Measurements from ENCODE around the gene ISCA2.
A peak's percentile ranks its signal among the peaks of the same experiment; 100 is the strongest.
"Not testable (repeated sequence)": the region's sequence is repeated elsewhere in the genome, so short reads cannot be mapped to it uniquely, and the experiment has no call there.

ISCA2 gene, protein sequence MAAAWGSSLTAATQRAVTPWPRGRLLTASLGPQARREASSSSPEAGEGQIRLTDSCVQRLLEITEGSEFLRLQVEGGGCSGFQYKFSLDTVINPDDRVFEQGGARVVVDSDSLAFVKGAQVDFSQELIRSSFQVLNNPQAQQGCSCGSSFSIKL

GRCh38 chr14:74493343-74494261 is at the start of gene ISCA2:
Gene ISCA2, plus strand, starts transcription at chr14:74493765. Its CDS starts 10 bp downstream, at chr14:74493775.
- peak; percentile 100 for DNase-seq (ENCODE audit: low read depth)

GRCh38 chr14:74444866-74445265 is 48.7 kb upstream of the ISCA2 start:
- no peak for DNase-seq (ENCODE audit: low read depth)

DNA sequence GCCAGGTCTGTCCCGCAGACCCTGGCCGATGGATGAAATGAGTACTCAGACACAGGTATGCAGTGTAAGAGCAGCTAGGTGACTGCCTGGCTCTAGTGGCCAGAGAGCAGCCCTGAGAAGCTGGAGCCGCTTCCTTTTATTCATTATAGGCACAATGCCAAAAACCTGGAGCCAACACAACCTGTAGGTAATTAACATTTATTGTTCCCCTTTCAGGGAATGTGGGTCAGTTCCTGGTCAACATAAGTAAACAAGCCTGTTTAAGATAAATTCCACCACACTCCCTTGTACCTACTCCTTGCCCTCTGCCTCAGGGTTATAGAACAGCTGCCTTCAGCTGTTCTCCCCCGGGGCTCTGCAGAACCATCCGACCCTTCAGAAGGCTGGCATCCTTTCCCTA is 39.2 kb upstream of the ISCA2 start:
- not testable (repeated sequence) for DNase-seq (ENCODE audit: low read depth)

GRCh38 chr14:74456684-74457564 is 36.6 kb upstream of the ISCA2 start:
- DNase-seq (ENCODE audit: low read depth), result no peak

GRCh38 chr14:74457565-74457895 is 36.0 kb upstream of the ISCA2 start:
- DNase-seq (ENCODE audit: low read depth), result no peak

- no peak for DNase-seq (ENCODE audit: low read depth)
Observed at GRCh38 chr14:74459289-74459946, 34.1 kb upstream of the ISCA2 start.

GRCh38 chr14:74459976-74460375 is 33.6 kb upstream of the ISCA2 start:
- DNase-seq (ENCODE audit: low read depth), result no peak

DNA sequence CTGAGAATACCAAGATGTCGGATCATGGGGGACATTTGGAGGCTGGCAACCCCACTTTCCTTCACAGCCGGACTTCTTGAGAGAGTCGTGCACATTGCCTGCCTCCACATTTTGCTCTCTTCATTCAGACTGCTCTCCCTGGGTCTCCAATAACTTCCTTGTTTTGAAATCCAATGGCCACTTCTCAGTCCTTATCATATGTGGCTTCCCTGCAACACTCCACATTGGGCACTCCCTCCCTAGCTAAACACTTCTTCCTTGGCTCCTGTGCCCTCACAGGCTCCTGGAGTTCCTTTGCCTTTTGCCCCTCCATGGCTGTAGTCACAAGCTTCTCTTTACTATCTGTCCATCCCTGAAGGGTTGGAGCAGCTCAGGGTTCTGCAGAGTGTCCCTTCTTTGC is 30.6 kb upstream of the ISCA2 start:
- DNase-seq (ENCODE audit: low read depth), result no peak

GRCh38 chr14:74463697-74464096 is 29.9 kb upstream of the ISCA2 start:
- DNase-seq (ENCODE audit: low read depth), result no peak

DNA sequence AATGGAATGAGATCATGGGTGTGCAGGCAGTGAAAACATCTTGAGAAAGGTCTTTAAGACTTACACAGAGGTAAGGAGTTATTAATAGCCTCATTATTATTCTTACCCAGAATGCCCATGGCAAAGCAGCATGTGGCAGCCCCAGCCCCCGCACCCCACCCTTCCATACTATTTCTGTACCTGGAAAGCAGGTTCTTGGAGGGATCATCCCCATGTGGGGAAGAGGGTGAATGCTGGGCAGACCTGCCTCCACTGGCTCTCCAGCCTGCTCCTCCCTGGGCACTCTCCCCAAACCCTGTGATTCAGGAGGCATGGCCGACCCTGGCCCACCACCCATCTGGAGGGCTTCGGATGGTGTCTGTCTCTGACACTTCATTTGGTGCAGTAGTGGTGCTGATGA is 28.8 kb upstream of the ISCA2 start:
- DNase-seq (ENCODE audit: low read depth), result no peak

DNA sequence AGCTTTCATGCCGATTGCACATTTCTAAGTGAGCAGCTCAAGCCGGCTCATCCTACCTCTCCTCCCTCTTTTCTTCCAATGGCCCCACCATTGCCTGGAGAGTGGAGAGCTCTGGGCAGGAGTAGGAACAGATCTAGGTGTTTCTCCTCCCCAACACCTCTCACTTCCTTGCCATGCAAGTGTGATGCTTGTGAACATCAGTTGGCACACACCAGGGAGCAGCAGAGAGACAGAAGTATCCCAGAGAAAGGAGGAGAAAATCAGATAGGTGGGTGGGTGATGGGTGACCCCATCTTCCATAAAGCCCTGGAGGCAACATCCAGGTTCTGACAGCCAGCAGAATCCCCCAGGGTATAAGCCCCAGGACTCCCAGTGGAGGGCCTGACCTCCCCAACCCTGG is 28.2 kb upstream of the ISCA2 start:
- no peak for DNase-seq (ENCODE audit: low read depth)

- DNase-seq (ENCODE audit: low read depth), result no peak
Observed at GRCh38 chr14:74468513-74468912, 25.1 kb upstream of the ISCA2 start.

GRCh38 chr14:74469548-74470518 is 23.7 kb upstream of the ISCA2 start:
- DNase-seq (ENCODE audit: low read depth), result no peak

DNA sequence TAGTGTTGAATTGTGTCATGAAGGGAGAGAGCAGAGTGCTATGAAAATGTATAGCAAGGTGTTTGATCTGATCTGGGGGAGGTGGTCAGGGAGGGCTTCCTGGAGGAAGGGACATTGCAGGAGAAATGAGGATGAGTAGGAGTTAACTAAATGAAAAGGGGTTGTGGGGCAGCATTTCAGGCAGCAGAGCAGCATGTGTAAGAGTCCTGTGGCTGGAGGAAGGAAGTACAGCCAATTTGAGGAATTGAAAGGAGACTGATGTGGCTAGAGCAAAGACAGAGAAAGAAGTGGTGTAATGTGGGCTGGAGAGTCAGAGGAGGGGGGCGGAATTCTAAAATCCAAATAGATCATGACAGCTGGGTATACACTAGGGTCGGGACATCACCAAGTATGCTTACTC is 21.0 kb upstream of the ISCA2 start:
- no peak for DNase-seq (ENCODE audit: low read depth)

DNA sequence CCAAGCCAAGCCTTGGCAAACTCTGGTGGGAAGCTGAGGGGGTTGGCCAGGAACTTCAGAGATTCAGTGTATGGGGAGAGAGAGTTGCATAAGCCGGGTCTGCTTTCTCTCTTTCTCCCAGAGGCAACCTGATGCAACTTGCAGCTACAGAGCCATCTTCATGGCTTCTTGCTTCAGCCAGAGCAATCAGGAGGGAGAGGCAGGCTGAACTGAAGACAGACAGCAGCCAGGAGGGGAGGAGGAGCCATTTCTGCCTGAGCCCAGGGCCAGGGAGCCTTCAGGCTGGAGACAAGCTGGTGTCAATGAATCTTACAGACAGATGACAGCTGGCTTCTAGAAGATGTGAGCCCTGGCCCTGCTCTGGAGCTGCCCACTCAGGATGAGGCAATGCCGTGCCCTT is 19.2 kb upstream of the ISCA2 start:
- DNase-seq (ENCODE audit: low read depth), result no peak

DNA sequence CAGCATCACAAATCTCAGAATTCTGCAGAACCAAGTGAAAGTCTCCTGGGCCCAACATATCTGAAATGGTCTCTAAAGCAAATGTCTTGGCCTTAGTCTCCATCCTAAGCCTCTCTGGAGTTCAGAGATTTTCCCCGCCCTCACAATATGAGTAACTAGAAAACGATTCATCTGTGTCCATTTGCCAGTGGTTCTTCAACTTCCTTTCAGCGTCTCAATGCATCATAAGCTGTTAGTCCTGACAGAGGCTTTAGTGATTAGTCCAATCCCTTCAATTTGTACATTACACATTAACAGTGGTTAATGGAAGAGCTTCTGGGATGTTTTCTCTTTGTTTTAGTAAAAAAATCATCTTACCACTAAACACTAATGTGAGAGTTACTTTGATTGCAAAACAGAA is 17.9 kb upstream of the ISCA2 start:
- DNase-seq (ENCODE audit: low read depth), result no peak

GRCh38 chr14:74476107-74476506 is 17.5 kb upstream of the ISCA2 start:
- DNase-seq (ENCODE audit: low read depth), result no peak

DNA sequence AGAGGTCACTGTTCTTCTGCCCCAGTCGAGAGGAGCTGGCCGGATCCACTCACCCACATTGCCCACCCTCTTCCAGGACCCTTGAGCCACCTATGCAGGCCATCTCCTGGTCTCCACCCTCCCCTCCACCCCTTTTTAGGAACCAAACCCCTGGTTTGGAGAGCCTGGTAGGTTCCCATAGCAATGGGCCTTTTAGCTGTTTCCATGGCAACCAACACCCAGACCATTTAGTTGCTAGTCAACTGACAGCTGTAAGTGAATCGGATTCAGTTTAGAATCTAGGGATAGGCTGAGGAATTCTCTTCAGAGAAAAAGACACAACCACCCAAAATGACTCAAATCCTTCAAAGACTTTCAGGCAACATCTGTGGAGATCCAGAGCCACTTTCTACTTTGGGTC is 17.0 kb upstream of the ISCA2 start:
- DNase-seq (ENCODE audit: low read depth), result no peak

- no peak for DNase-seq (ENCODE audit: low read depth)
Observed at GRCh38 chr14:74478996-74479635, 14.4 kb upstream of the ISCA2 start.

GRCh38 chr14:74480046-74480445 is 13.5 kb upstream of the ISCA2 start:
- DNase-seq (ENCODE audit: low read depth), result no peak

GRCh38 chr14:74482571-74482970 is 11.0 kb upstream of the ISCA2 start:
- no peak for DNase-seq (ENCODE audit: low read depth)
